ENCODE data around the gene HIRIP3. TPM values are rescaled to one million over a fixed set of nuclear protein-coding genes. Genes with fewer than 3 reads are reported as not detected.
"Not testable (repeated sequence)": the region's sequence is repeated elsewhere in the genome, so short reads cannot be mapped to it uniquely, and the experiment has no call there.

The HIRIP3 gene
- total RNA-seq, 1 donor from 2014 or later: 14.2 TPM

DNA sequence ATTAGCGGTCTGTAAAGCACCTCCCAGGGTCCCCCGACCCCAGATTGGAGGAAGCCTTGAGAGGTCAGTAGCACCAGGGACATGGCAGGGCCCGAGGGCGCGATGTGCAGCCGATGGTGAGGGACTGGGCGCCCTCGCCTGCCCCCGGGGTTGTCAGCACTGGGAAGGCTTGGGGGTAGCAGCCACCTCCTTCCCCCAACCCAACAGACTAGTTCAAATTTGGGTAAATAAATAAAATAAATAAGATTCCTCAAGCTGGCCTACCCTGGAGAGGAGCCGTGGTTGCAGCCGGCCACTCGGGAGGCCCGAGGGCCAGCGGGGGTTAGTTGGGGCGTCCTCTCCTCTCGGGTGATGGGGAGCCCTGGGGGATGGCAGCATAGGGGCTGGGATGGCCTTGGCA lies 29.0 kb upstream of the HIRIP3 start:
- Mint-ChIP-seq H3K36me3 (ENCODE audit: low read depth) (no peaks in the 10 kb centered on the region), H3K27ac (no peak overlapping the region), H3K4me1 (peaks cover 11% of the 10 kb centered on the region), H3K9me3 (no peaks in the 10 kb centered on the region), H3K27me3 (peaks cover 29% of the 10 kb centered on the region), H3K4me3 (no peak overlapping the region)
- CTCF ChIA-PET: no interaction called here
- POLR2A ChIA-PET: no interaction called here
- intact Hi-C loops (cut with micrococcal nuclease): no loop called here
- no peak for DNase-seq
- no peak for TF ChIP-seq CTCF (IDR thresholded peaks at IDR 0.05)
- ATAC-seq (ENCODE audit: low read depth): no peak

GRCh38 chr16:30023586-30023985 lies 28.2 kb upstream of the HIRIP3 start:
- ATAC-seq (ENCODE audit: low read depth): no peak
- no peak for TF ChIP-seq CTCF (IDR thresholded peaks at IDR 0.05)
- H3K36me3 Mint-ChIP-seq (ENCODE audit: low read depth): no peaks in the 10 kb centered on the region
- H3K4me1 Mint-ChIP-seq: peaks cover 11% of the 10 kb centered on the region
- peaks cover 24% of the 10 kb centered on the region for H3K27me3 Mint-ChIP-seq
- intact Hi-C loops (cut with micrococcal nuclease): no loop called here
- H3K27ac Mint-ChIP-seq: no peak overlapping the region
- CTCF ChIA-PET: interaction anchor here (0.5 to 1.2 kb wide), 3 partner anchors 178 to 323 kb away, joined by 3 to 4 read pairs (median 3); no protein-coding TSS in a partner anchor
- H3K9me3 Mint-ChIP-seq: no peaks in the 10 kb centered on the region
- POLR2A ChIA-PET: no interaction called here
- no peak overlapping the region for H3K4me3 Mint-ChIP-seq
- DNase-seq: no peak

DNA sequence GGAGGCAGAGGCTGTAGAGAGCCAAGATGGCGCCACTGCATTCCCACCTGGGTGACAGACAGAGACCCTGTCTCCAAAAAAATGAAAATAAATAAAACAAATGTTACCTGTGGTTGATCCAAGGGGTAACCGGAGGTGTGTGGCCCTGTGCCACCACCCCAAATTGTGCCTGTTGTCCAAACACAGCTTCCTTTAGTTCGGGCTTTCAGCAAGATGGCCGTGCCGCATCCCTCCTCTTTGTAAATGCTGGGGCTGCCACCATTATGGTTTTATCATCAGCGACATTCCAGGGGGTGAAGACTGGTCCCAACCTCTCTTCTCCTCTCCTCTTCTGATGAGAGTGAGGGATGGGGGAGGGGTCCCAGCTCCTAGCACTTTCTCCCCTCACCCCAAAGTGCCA lies 27.5 kb upstream of the HIRIP3 start, which contains the start of gene C16orf92:
C16orf92 (plus strand) TSS at position 312 of the 400 bp plus-strand sequence. CDS start 143 bp downstream, outside the sequence.
- H3K27ac Mint-ChIP-seq: no peak within 1 kb of the TSS
- no peak for TF ChIP-seq CTCF (IDR thresholded peaks at IDR 0.05)
- peaks cover 17% of the 10 kb centered on the region for H3K27me3 Mint-ChIP-seq
- H3K4me1 Mint-ChIP-seq: peaks cover 11% of the 10 kb centered on the region
- H3K9me3 Mint-ChIP-seq: no peaks in the 10 kb centered on the region
- CTCF ChIA-PET: interaction anchor here (0.5 to 1.2 kb wide), 3 partner anchors 177 to 322 kb away, joined by 3 to 4 read pairs (median 3); no protein-coding TSS in a partner anchor
- DNase-seq: no peak
- no peak within 1 kb of the TSS for H3K4me3 Mint-ChIP-seq
- no peaks in the 10 kb centered on the region for H3K36me3 Mint-ChIP-seq (ENCODE audit: low read depth)
- ATAC-seq (ENCODE audit: low read depth): no peak
- POLR2A ChIA-PET: interaction anchor here (0.6 kb wide), 1 partner anchor 323 kb away, joined by 7 read pairs; no protein-coding TSS in a partner anchor
- intact Hi-C loops (cut with micrococcal nuclease): no loop called here

GRCh38 chr16:30018731-30019158 lies 23.3 kb upstream of the HIRIP3 start:
- H3K27me3 Mint-ChIP-seq: no peaks in the 10 kb centered on the region
- ATAC-seq (ENCODE audit: low read depth): no peak
- no peak overlapping the region for H3K27ac Mint-ChIP-seq

DNA sequence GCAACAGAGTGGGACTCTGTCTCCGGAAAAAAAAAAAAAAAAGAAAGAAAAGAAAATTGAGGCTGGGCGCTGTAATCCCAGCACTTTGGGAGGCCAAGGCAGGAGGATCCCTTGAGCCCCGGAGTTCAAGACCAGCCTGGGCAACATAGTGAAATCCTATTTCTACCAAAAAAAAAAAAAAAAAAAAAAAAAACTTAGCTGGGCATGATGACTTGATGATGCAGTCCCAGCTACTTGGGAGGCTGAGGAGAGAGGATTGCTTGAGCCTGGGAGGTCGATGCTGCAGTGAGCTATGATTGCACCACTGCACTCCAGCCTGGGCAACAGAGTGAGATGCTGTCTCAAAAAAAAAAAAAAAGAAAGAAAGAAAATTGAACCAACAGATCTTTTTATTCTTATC lies 22.5 kb upstream of the HIRIP3 start:
- CTCF ChIA-PET; ATAC-seq (ENCODE audit: low read depth); H3K36me3 Mint-ChIP-seq (ENCODE audit: low read depth); DNase-seq; H3K9me3 Mint-ChIP-seq; intact Hi-C loops (cut with micrococcal nuclease); H3K27ac Mint-ChIP-seq; H3K4me3 Mint-ChIP-seq; H3K27me3 Mint-ChIP-seq: not testable (repeated sequence)
- POLR2A ChIA-PET: interaction anchor here (0.7 kb wide), 1 partner anchor 43 kb away, joined by 3 read pairs; no protein-coding TSS in a partner anchor
- peaks cover 11% of the 10 kb centered on the region for H3K4me1 Mint-ChIP-seq

More at GRCh38 chr16:30018731-30019158, 23.3 kb upstream of the HIRIP3 start:
- no peak for TF ChIP-seq CTCF (IDR thresholded peaks at IDR 0.05)
- Mint-ChIP-seq H3K9me3 (no peaks in the 10 kb centered on the region), H3K4me1 (peaks cover 11% of the 10 kb centered on the region), H3K36me3 (ENCODE audit: low read depth) (no peaks in the 10 kb centered on the region), H3K4me3 (no peak overlapping the region)
- POLR2A ChIA-PET: interaction anchor here (0.9 kb wide), 1 partner anchor 328 kb away, joined by 3 read pairs; no protein-coding TSS in a partner anchor
- DNase-seq: no peak
- CTCF ChIA-PET: interaction anchor here (1.0 kb wide), 1 partner anchor 327 kb away, joined by 3 read pairs; no protein-coding TSS in a partner anchor
- intact Hi-C loops (cut with micrococcal nuclease): no loop called here

Data from activated B cell treated with CpG ODN at 0.5 μM for 24 hours (primary cell).